Mesothelial cell of epicardium (in vitro differentiated cells): ENCODE results near the gene TSSC4. TPM values are rescaled to one million over a fixed set of nuclear protein-coding genes. Genes with fewer than 3 reads are reported as not detected.

Experiments used
- DNase-seq, 2 experiments: peaks; one replicate each; pipeline ENCODE4 v3.0.0; 2021; ENCODE audit warnings: low spot score in 2 of 2; ENCODE audit not compliant: unreplicated experiment in 2 of 2
- H3K27ac Mint-ChIP-seq: 2 replicates; pipeline ENCODE4 v1.8.0; 2021; ENCODE audit warnings: mixed read lengths
- H3K27me3 Mint-ChIP-seq: 2 replicates; pipeline ENCODE4 v1.8.0; 2021; ENCODE audit warnings: low read depth, mixed read lengths
- H3K36me3 Mint-ChIP-seq: 2 replicates; pipeline ENCODE4 v1.8.0; 2021; ENCODE audit warnings: mixed read lengths
- H3K4me1 Mint-ChIP-seq: 2 replicates; pipeline ENCODE4 v1.8.0; 2021; ENCODE audit warnings: mixed read lengths
- H3K4me3 Mint-ChIP-seq: 2 replicates; pipeline ENCODE4 v1.8.0; 2021; ENCODE audit warnings: mild to moderate bottlenecking, moderate library complexity, mixed read lengths
- H3K9me3 Mint-ChIP-seq: 2 replicates; pipeline ENCODE4 v1.8.0; 2021; ENCODE audit warnings: mixed read lengths
- CTCF ChIP-seq: fragments of 200-600 bp; sonication (generic); IDR thresholded peaks from one replicate; pipeline ENCODE4 v1.5.0; 2021; ENCODE audit warnings: antibody characterized with exemption; ENCODE audit not compliant: unreplicated experiment
- total RNA-seq: library from RNA; stranded (reverse); gene quantifications from 3 replicates; pipeline ENCODE4 v1.2.1, GENCODE V29; 2021

Gene TSSC4
- total RNA-seq, 1 donor from 2014 or later = 79.3 TPM

- H3K4me1 Mint-ChIP-seq = peaks cover 8% of the 10 kb centered on the region
- H3K27ac Mint-ChIP-seq = no peak overlapping the region
- H3K36me3 Mint-ChIP-seq = peaks cover 2% of the 10 kb centered on the region
- no peak for DNase-seq
- TF ChIP-seq CTCF = no peak
- H3K27me3 Mint-ChIP-seq = no peaks in the 10 kb centered on the region
- peaks cover 10% of the 10 kb centered on the region for H3K9me3 Mint-ChIP-seq
- H3K4me3 Mint-ChIP-seq = no peak overlapping the region
These were observed 25.9 kb upstream of the TSSC4 start for GRCh38 chr11:2374456-2375201.

- H3K9me3 Mint-ChIP-seq = peaks cover 10% of the 10 kb centered on the region
- peaks cover 2% of the 10 kb centered on the region for H3K36me3 Mint-ChIP-seq
- DNase-seq = no peak
- H3K4me3 Mint-ChIP-seq = peak overlapping the region; percentile 54
- no peak for TF ChIP-seq CTCF
- H3K27ac Mint-ChIP-seq = no peak overlapping the region
- no peaks in the 10 kb centered on the region for H3K27me3 Mint-ChIP-seq
- H3K4me1 Mint-ChIP-seq = peaks cover 14% of the 10 kb centered on the region
These were observed 25.2 kb upstream of the TSSC4 start for GRCh38 chr11:2375341-2375853.

GRCh38 chr11:2375964-2376551, 24.5 kb upstream of the TSSC4 start:
- Mint-ChIP-seq H3K27ac (no peak overlapping the region), H3K9me3 (peaks cover 10% of the 10 kb centered on the region)
- no peak for DNase-seq

GRCh38 chr11:2376751-2377451, 23.6 kb upstream of the TSSC4 start, which contains the start of gene CD81:
TSS of gene CD81 (plus strand) at chr11:2377310. CDS start at chr11:2377550, 240 bp downstream.
- peaks cover 4% of the 10 kb centered on the region for H3K36me3 Mint-ChIP-seq
- peak within 1 kb of the TSS; percentile 95 for H3K4me3 Mint-ChIP-seq
- H3K9me3 Mint-ChIP-seq = peaks cover 6% of the 10 kb centered on the region
- peaks cover 18% of the 10 kb centered on the region for H3K4me1 Mint-ChIP-seq
- no peaks in the 10 kb centered on the region for H3K27me3 Mint-ChIP-seq
- peak; percentile 64 to 75 for DNase-seq
- H3K27ac Mint-ChIP-seq = peak within 1 kb of the TSS; percentile 94
- TF ChIP-seq CTCF = no peak

More at GRCh38 chr11:2375964-2376551, 24.5 kb upstream of the TSSC4 start:
- peaks cover 16% of the 10 kb centered on the region for H3K4me1 Mint-ChIP-seq
- H3K36me3 Mint-ChIP-seq = peaks cover 2% of the 10 kb centered on the region
- H3K27me3 Mint-ChIP-seq = no peaks in the 10 kb centered on the region
- TF ChIP-seq CTCF = no peak
- H3K4me3 Mint-ChIP-seq = peak overlapping the region; percentile 54

DNA sequence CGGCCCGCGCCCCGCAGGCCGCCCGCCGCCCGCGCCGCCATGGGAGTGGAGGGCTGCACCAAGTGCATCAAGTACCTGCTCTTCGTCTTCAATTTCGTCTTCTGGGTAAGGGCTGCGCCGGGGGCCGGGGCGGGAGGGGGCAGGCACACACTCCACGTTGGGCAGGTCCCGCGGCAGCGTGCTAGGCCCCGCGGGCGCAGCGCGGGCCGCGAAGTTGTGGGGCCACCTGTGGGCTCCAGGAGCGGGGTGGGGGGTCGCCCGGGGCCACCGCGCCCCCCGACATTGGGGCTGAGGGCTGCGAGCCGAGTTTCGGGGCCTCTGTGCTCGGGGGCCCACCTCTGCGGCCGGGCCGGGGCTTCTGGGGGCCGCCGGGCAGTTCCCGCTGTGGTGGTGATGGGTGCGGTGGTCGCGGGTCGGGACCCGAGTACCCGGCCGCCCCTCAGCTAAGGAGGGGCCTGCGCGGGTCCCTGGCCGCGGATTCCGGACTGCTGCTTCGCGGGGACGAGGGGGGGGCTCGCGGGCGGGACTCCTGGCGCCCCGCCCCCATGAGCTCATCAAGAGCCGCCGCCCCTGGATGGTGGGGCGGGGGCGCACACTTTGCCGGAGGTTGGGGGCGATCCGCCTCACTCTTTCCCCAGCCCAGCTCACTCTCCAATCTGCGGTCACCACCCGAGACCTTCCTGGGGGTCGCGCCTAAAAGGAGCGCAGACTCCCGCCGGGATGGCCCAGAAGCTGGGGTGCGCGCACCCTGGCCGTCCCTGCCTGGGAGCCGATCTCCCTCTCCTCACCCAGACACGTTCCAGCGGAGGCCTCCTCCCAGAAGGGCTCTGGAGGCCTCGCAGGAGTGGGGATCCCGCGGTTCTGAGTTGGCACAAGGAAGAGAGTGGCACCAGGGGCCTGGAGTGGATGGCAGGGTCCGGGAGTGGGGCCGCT, 22.8 kb upstream of the TSSC4 start:
- TF ChIP-seq CTCF = no peak
- peak; percentile 60 to 68 for DNase-seq
- Mint-ChIP-seq H3K9me3 (peaks cover 2% of the 10 kb centered on the region), H3K4me3 (peak overlapping the region; percentile 95), H3K27ac (peak overlapping the region; percentile 94), H3K4me1 (peaks cover 18% of the 10 kb centered on the region), H3K36me3 (peaks cover 4% of the 10 kb centered on the region), H3K27me3 (no peaks in the 10 kb centered on the region)
